DMS79 treated with DMSO at 0.1 percent for 48 hours (cell line): Measurements from ENCODE around the gene CEMP1.
A peak's percentile ranks its signal among the peaks of the same experiment; 100 is the strongest.
"Not testable (repeated sequence)": the region's sequence is repeated elsewhere in the genome, so short reads cannot be mapped to it uniquely, and the experiment has no call there.

Experiments used
- DNase-seq: peaks from one replicate; lab custom pipeline; 2025; lab: John Stamatoyannopoulos, UW

Gene CEMP1

GRCh38 chr16:2531371-2531695, at the start of gene CEMP1:
CEMP1 (minus strand) TSS chr16:2531408; CDS start chr16:2531073, 335 bp downstream.
- no peak for DNase-seq

- DNase-seq, result not testable (repeated sequence)
Observed at GRCh38 chr16:2580818-2581217, 49.6 kb upstream of the CEMP1 start.

GRCh38 chr16:2580143-2580542, 48.9 kb upstream of the CEMP1 start:
- DNase-seq, result not testable (repeated sequence)

- DNase-seq, result not testable (repeated sequence)
Observed at GRCh38 chr16:2578905-2579304, 47.7 kb upstream of the CEMP1 start.

- not testable (repeated sequence) for DNase-seq
Observed at GRCh38 chr16:2577044-2577443, 45.8 kb upstream of the CEMP1 start.

- not testable (repeated sequence) for DNase-seq
Observed at GRCh38 chr16:2575839-2576238, 44.6 kb upstream of the CEMP1 start.

- DNase-seq, result not testable (repeated sequence)
Observed at GRCh38 chr16:2572704-2573103, 41.5 kb upstream of the CEMP1 start.

GRCh38 chr16:2568573-2568972, 37.4 kb upstream of the CEMP1 start:
- DNase-seq, result not testable (repeated sequence)

GRCh38 chr16:2567506-2567905, 36.3 kb upstream of the CEMP1 start:
- not testable (repeated sequence) for DNase-seq

- DNase-seq, result not testable (repeated sequence)
Observed at GRCh38 chr16:2560798-2561133, 29.6 kb upstream of the CEMP1 start.

- not testable (repeated sequence) for DNase-seq
Observed at GRCh38 chr16:2560131-2560797, 29.1 kb upstream of the CEMP1 start.

GRCh38 chr16:2557150-2557549, 25.9 kb upstream of the CEMP1 start:
- not testable (repeated sequence) for DNase-seq

GRCh38 chr16:2554709-2555425, 23.7 kb upstream of the CEMP1 start:
- not testable (repeated sequence) for DNase-seq

GRCh38 chr16:2551420-2551889, 20.2 kb upstream of the CEMP1 start:
- not testable (repeated sequence) for DNase-seq

- not testable (repeated sequence) for DNase-seq
Observed at GRCh38 chr16:2550283-2550878, 19.2 kb upstream of the CEMP1 start.

GRCh38 chr16:2543771-2544170, 12.6 kb upstream of the CEMP1 start:
- DNase-seq, result not testable (repeated sequence)

GRCh38 chr16:2541409-2541808, 10.2 kb upstream of the CEMP1 start:
- DNase-seq, result not testable (repeated sequence)

GRCh38 chr16:2540912-2541311, 9.7 kb upstream of the CEMP1 start:
- not testable (repeated sequence) for DNase-seq

- not testable (repeated sequence) for DNase-seq
Observed at GRCh38 chr16:2539845-2540458, 8.7 kb upstream of the CEMP1 start.

- not testable (repeated sequence) for DNase-seq
Observed at GRCh38 chr16:2539192-2539844, 8.1 kb upstream of the CEMP1 start.

- peak; percentile 63 for DNase-seq
Observed at GRCh38 chr16:2537451-2538379, 6.5 kb upstream of the CEMP1 start, which contains the start of gene PDPK1. PDPK1 (plus strand) TSS chr16:2538021; CDS start chr16:2538113, 92 bp downstream.
